ENCODE results near the gene EXD3. TPM values are rescaled to one million over a fixed set of nuclear protein-coding genes. Genes with fewer than 3 reads are reported as not detected.

Gene EXD3
- polyA plus RNA-seq, 1 of the 3 experiments (the other 2 are of a cell fraction) = 11.5 TPM

GRCh38 chr9:137428311-137428630, 5.3 kb upstream of the EXD3 start:
- ChIA-PET CTCF (interaction anchor here (0.8 to 7.0 kb wide), 2 partner anchors 13 to 17 kb away, joined by 3 to 25 read pairs; no protein-coding TSS in a partner anchor), POLR2A (no interaction called here)
- 82% methylated on average over 6 of the region's 6 CpGs for WGBS (ENCODE audit: low lambda C conversion rate)
- Histone ChIP-seq H3K9me2 (no peaks in the 10 kb centered on the region), H3K9ac (no peak overlapping the region), H3K4me2 (no peak overlapping the region), H3K27ac (ENCODE audit: low read depth in 2 of 2, low read length in 1 of 2) (no peak overlapping the region), H3K9me3 (no peaks in the 10 kb centered on the region), H3K4me1 (ENCODE audit: control insufficient read depth in 1 of 2, insufficient read depth in 2 of 2, low read depth in 1 of 2, low read length in 1 of 2) (peaks cover 0 to 23% of the 10 kb centered on the region in 2 experiments; a peak in 1 of 4 replicates), H3K36me3 (replicated peaks in 1 of 2; ENCODE audit: control insufficient read depth in 1 of 2, insufficient read depth in 2 of 2, low read length in 1 of 2) (no peaks in the 10 kb centered on the region), H3F3A (replicated peaks; ENCODE audit: insufficient read depth) (peaks cover 6% of the 10 kb centered on the region), H3K27me3 (ENCODE audit: insufficient read depth) (no peaks in the 10 kb centered on the region), H4K20me1 (ENCODE audit: insufficient read depth) (no peaks in the 10 kb centered on the region), H3K79me2 (ENCODE audit: insufficient read depth) (no peaks in the 10 kb centered on the region), H2AFZ (ENCODE audit: low read depth) (no peak overlapping the region), H3K4me3 (ENCODE audit: low read depth in 2 of 2, low read length in 1 of 2) (no peak overlapping the region)
- DNase-seq = no peak
- TF ChIP-seq SIN3A (IDR thresholded peaks at IDR 0.05; ENCODE audit: borderline replicate concordance, low read depth, low read length) = no peak
- TF ChIP-seq MEF2A (IDR thresholded peaks at IDR 0.05; ENCODE audit: borderline replicate concordance, low read depth) = no peak
- TF ChIP-seq TCF12 (IDR thresholded peaks at IDR 0.05) = no peak
- no peak for TF ChIP-seq GABPA (IDR thresholded peaks at IDR 0.05; ENCODE audit: low read depth)
- no peak for TF ChIP-seq TEAD4 (IDR thresholded peaks at IDR 0.05; ENCODE audit: borderline replicate concordance, insufficient read depth)
- TF ChIP-seq NRF1 (IDR thresholded peaks at IDR 0.05; ENCODE audit: low read depth, low read length) = no peak
- no peak for TF ChIP-seq TAF1 (IDR thresholded peaks at IDR 0.05; ENCODE audit: borderline replicate concordance, low read depth, low read length)
- no peak for TF ChIP-seq ELF1 (IDR thresholded peaks at IDR 0.05)
- no peak for TF ChIP-seq REST (IDR thresholded peaks at IDR 0.05; ENCODE audit: low read depth, low read length)
- TF ChIP-seq RXRA (IDR thresholded peaks at IDR 0.05; ENCODE audit: borderline replicate concordance, low read depth) = no peak
- TF ChIP-seq GATA2 (CRISPR knock-in tag; IDR thresholded peaks at IDR 0.05) = no peak
- no peak for TF ChIP-seq SMC3 (IDR thresholded peaks at IDR 0.05; ENCODE audit: low read depth, low read length)
- no peak for TF ChIP-seq PBX3 (IDR thresholded peaks at IDR 0.05)
- TF ChIP-seq FOXJ3 (CRISPR knock-in tag; IDR thresholded peaks at IDR 0.05) = no peak
- no peak for TF ChIP-seq YY1 (IDR thresholded peaks at IDR 0.05; ENCODE audit: low read depth)
- TF ChIP-seq EP300 (IDR thresholded peaks at IDR 0.05; ENCODE audit: borderline replicate concordance in 1 of 2, low read depth in 1 of 2, low read length in 1 of 2) = no peak
- no peak for TF ChIP-seq EZH2phosphoT487 (IDR thresholded peaks at IDR 0.05; ENCODE audit: borderline replicate concordance, low read depth)

Measured in SK-N-SH (cell line).